NCI-H345 treated with DMSO at 0.1 percent for 48 hours (cell line): Measurements from ENCODE around the gene CHMP4A.

ENCODE experiments used
- DNase-seq: peaks from one replicate; lab custom pipeline; 2025; ENCODE audit not compliant: unreplicated experiment; lab: John Stamatoyannopoulos, UW

CHMP4A gene

GRCh38 chr14:24198814-24199524 is 14.3 kb downstream of the CHMP4A start:
- no peak for DNase-seq

- DNase-seq = no peak
Observed at GRCh38 chr14:24197056-24197450, 16.2 kb downstream of the CHMP4A start.

GRCh38 chr14:24196071-24197055 is 16.9 kb downstream of the CHMP4A start:
- no peak for DNase-seq

- DNase-seq = peak; percentile 63
Observed at GRCh38 chr14:24195186-24196070, 17.9 kb downstream of the CHMP4A start, which contains the start of gene TM9SF1. TSS of gene TM9SF1 (minus strand) at chr14:24195441. CDS start at chr14:24195019, 422 bp downstream.

- DNase-seq = no peak
Observed at GRCh38 chr14:24194873-24195185, 18.5 kb downstream of the CHMP4A start.

GRCh38 chr14:24194186-24194872 is 19.0 kb downstream of the CHMP4A start:
- DNase-seq = no peak

- DNase-seq = no peak
Observed at GRCh38 chr14:24192933-24193332, 20.4 kb downstream of the CHMP4A start.

GRCh38 chr14:24190416-24190815 is 22.9 kb downstream of the CHMP4A start:
- DNase-seq = no peak

GRCh38 chr14:24189460-24189859 is 23.8 kb downstream of the CHMP4A start:
- no peak for DNase-seq

- no peak for DNase-seq
Observed at GRCh38 chr14:24189059-24189375, 24.3 kb downstream of the CHMP4A start.

- DNase-seq = peak; percentile 94
Observed at GRCh38 chr14:24188251-24189058, 24.8 kb downstream of the CHMP4A start, which contains the start of gene IPO4. TSS of gene IPO4 (minus strand) at chr14:24188816. CDS start at chr14:24188787, 29 bp downstream.

- no peak for DNase-seq
Observed at GRCh38 chr14:24187539-24187915, 25.8 kb downstream of the CHMP4A start.

- no peak for DNase-seq
Observed at GRCh38 chr14:24186831-24187538, 26.3 kb downstream of the CHMP4A start.

- no peak for DNase-seq
Observed at GRCh38 chr14:24185741-24186140, 27.5 kb downstream of the CHMP4A start.

- no peak for DNase-seq
Observed at GRCh38 chr14:24185026-24185425, 28.3 kb downstream of the CHMP4A start.

- no peak for DNase-seq
Observed at GRCh38 chr14:24184104-24184970, 29.0 kb downstream of the CHMP4A start.

GRCh38 chr14:24183014-24183481 is 30.2 kb downstream of the CHMP4A start:
- DNase-seq = no peak
